Neural cell (in vitro differentiated cells): ENCODE measurements around the gene GOLGA6L2.

ENCODE experiments used
- CTCF ChIP-seq: fragments of 450-650 bp; IDR thresholded peaks from 2 replicates; pipeline ENCODE4 v1.5.1; 2014; ENCODE audit warnings: antibody characterized with exemption, mild to moderate bottlenecking, moderate library complexity; ENCODE audit not compliant: poor library complexity, severe bottlenecking
- EP300 ChIP-seq: fragments of 450-650 bp; conservative IDR thresholded peaks from 2 replicates; pipeline ENCODE4 v1.6.1; 2014; ENCODE audit warnings: antibody characterized with exemption, mild to moderate bottlenecking, moderate library complexity; ENCODE audit not compliant: poor library complexity, severe bottlenecking
- EZH2 ChIP-seq: fragments of 200-600, 300-800 bp; shearing (Covaris generic), sonication (generic); IDR thresholded peaks from 2 replicates; pipeline ENCODE4 v1.6.1; 2014; ENCODE audit warnings: antibody characterized with exemption, low read length, borderline replicate concordance, mild to moderate bottlenecking; ENCODE audit not compliant: insufficient read depth, poor library complexity, severe bottlenecking
- MXI1 ChIP-seq: fragments of 450-650 bp; conservative IDR thresholded peaks from 2 replicates; pipeline ENCODE4 v1.6.1; 2014; ENCODE audit warnings: antibody characterized with exemption, mild to moderate bottlenecking; ENCODE audit not compliant: poor library complexity, severe bottlenecking
- POLR2AphosphoS5 ChIP-seq: IDR thresholded peaks from 2 replicates; pipeline ENCODE4 v1.6.1; 2012
- RAD21 ChIP-seq: fragments of 450-650 bp; conservative IDR thresholded peaks from 2 replicates; pipeline ENCODE4 v1.6.1; 2014; ENCODE audit warnings: antibody characterized with exemption, mild to moderate bottlenecking, moderate library complexity
- REST ChIP-seq: IDR thresholded peaks from 2 replicates; pipeline ENCODE4 v1.6.1; 2012; ENCODE audit warnings: borderline replicate concordance
- SMC3 ChIP-seq: fragments of 450-650 bp; conservative IDR thresholded peaks from 2 replicates; pipeline ENCODE4 v1.6.1; 2014; ENCODE audit warnings: antibody characterized with exemption, mild to moderate bottlenecking, moderate library complexity; ENCODE audit not compliant: poor library complexity

DNA sequence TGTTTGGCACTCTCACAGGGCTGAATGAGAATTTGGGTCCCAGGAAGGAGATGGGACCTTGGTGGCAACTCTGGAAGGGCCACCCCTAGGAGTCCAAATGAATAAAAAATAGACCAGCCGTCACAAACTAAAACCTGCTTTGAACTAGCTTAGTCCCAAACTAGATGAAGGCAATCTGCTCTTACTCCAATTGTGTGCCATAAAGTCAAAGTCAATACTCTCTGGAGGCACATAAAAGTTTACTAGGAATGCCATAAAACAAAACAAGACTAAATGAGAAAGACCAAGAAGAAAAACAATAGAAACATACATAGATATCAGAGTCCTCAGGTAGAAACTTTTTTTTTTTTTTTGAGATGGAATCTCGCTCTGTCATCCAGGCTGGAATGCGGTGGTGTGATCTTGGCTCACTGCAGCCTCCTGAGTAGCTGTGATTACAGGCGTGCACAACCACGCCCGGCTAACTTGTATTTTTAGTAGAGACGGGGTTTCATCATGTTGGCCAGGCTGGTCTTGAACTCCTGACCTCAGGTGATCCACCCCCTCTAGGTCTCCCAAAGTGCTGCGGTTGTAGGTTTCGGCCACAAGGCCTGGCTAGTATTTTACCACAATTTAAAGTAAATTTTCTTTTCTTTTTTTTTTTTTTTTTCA lies 8.1 kb downstream of the GOLGA6L2 start:
- TF ChIP-seq CTCF, result no peak
- TF ChIP-seq EP300, result no peak
- no peak for TF ChIP-seq EZH2
- TF ChIP-seq POLR2AphosphoS5, result no peak
- no peak for TF ChIP-seq REST
- TF ChIP-seq SMC3, result no peak
- no peak for TF ChIP-seq MXI1
- TF ChIP-seq RAD21, result no peak
